Testis (tissue), 3 donors: ENCODE results near the gene PDK3. TPM values are rescaled to one million over a fixed set of nuclear protein-coding genes. Genes with fewer than 3 reads are reported as not detected.

Experiments
- DNase-seq: peaks from one replicate; pipeline ENCODE4 v3.0.0-alpha.2; 2019
- H3K27ac ChIP-seq, 2 donors: fragments of 200-600 bp; sonication (generic); one replicate each; pipeline ENCODE4 v1.5.1; 2019
- H3K27me3 ChIP-seq: fragments of 200-600 bp; sonication (generic); one replicate; pipeline ENCODE4 v1.5.1; 2019
- H3K36me3 ChIP-seq: fragments of 200-600 bp; sonication (generic); one replicate; pipeline ENCODE4 v1.5.1; 2017; ENCODE audit warnings: low read depth; ENCODE audit errors: missing control alignments
- H3K4me1 ChIP-seq: fragments of 200-600 bp; sonication (generic); one replicate; pipeline ENCODE4 v1.5.1; 2019
- H3K4me3 ChIP-seq, 2 donors: fragments of 200-600 bp; sonication (generic); one replicate each; pipeline ENCODE4 v1.5.1; 2017 to 2019
- H3K9me3 ChIP-seq: fragments of 200-600 bp; sonication (generic); one replicate; pipeline ENCODE4 v1.5.1; 2017
- CTCF ChIP-seq, 3 experiments: fragments of 450-650 bp in 2 of 3; fragments of 200-600 bp in 1 of 3; sonication (generic) in 1 of 3; IDR thresholded peaks; one replicate each; pipeline ENCODE4 v1.5.1; 2016 to 2019; ENCODE audit warnings: antibody characterized with exemption in 3 of 3, mild to moderate bottlenecking in 2 of 3, moderate library complexity in 1 of 3
- POLR2A ChIP-seq: fragments of 450-650 bp; IDR thresholded peaks from one replicate; pipeline ENCODE4 v1.6.1; 2017; ENCODE audit warnings: antibody characterized with exemption, mild to moderate bottlenecking, moderate library complexity
- WGBS, 2 donors: methylation state at CpG; one replicate each; pipeline ENCODE4 v1.1.5; 2018; 5-methylcytosine and 5-hydroxymethylcytosine counted together
- intact Hi-C: fragments of 100-400 bp; cut with DNase I; formaldehyde crosslinking; loops from one replicate; pipeline ENCODE4 v1.15.1; 2023; ENCODE audit warnings: low total_unique reads
- polyA plus RNA-seq: library from polyadenylated mRNA; stranded (reverse); fragments of 350-450 nt; fragmentation: Illumina TruSeq; extraction: RNeasy Lipid Tissue Mini Kit (QIAGEN cat#74804); gene quantifications from one replicate; pipeline ENCODE4 v1.2.3, GENCODE V29; 2014; ENCODE audit warnings: low read depth, low replicate concordance; ENCODE audit not compliant: insufficient read depth
- total RNA-seq, 2 donors: library from RNA; depleted of rRNA; stranded (reverse); fragments of >200 nt; gene quantifications; one replicate each; pipeline ENCODE4 v1.2.3, GENCODE V29; 2016

PDK3 gene
- total and polyA plus RNA-seq, 3 donors from 2014 or later = 28.1 to 74.8 (median 71.1) TPM

- WGBS, 2 donors = 40 to 58% methylated on average over 2 of the region's 2 CpGs
- Histone ChIP-seq H3K36me3 (no peaks in the 10 kb centered on the region), H3K9me3 (no peaks in the 10 kb centered on the region), H3K4me3 (no peak overlapping the region), H3K27me3 (no peaks in the 10 kb centered on the region), H3K4me1 (peaks cover 4% of the 10 kb centered on the region), H3K27ac (no peak overlapping the region)
- intact Hi-C loops = no loop called here
- TF ChIP-seq CTCF (IDR thresholded peaks at IDR 0.05) = no peak
- no peak for TF ChIP-seq POLR2A
- no peak for DNase-seq
These were observed 39.3 kb upstream of the PDK3 start for GRCh38 chrX:24425806-24426205.

DNA sequence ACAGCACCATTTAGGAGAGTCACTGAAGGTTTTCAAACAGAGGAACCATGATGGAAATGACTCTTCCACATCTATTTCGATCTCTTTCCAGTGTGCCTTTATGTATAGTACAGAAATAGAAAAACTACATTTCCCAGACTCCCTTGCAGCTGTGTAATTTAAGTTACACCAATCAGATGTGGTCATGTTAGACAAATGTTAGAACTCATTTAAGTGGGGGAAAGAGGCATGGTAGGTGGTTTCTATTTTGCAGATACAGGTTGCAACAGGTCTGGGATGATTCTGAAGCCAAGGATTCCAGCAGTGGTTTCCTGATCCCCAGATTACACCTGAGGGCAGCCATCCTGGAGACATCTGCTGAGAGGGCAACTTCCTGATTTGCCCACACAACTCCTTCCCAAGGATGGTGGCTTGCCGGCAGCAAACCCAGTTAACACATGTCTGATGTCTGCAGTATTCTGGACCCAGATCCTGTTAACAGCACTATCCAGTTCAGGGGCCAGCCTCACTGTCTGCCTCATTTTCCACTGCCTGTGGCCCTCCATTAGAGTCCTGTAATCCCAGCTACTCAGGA, 38.7 kb upstream of the PDK3 start:
- intact Hi-C loops = no loop called here
- Histone ChIP-seq H3K36me3 (no peaks in the 10 kb centered on the region), H3K27ac (peak overlapping the region in 1 of 2 donors; percentile 20), H3K4me1 (peaks cover 4% of the 10 kb centered on the region), H3K4me3 (no peak overlapping the region), H3K27me3 (no peaks in the 10 kb centered on the region), H3K9me3 (no peaks in the 10 kb centered on the region)
- no peak for DNase-seq
- TF ChIP-seq POLR2A (no peak), CTCF (IDR thresholded peaks at IDR 0.05) (no peak)
- 29 to 83% methylated on average over 1 to 2 of the region's 2 CpGs for WGBS, 2 donors

DNA sequence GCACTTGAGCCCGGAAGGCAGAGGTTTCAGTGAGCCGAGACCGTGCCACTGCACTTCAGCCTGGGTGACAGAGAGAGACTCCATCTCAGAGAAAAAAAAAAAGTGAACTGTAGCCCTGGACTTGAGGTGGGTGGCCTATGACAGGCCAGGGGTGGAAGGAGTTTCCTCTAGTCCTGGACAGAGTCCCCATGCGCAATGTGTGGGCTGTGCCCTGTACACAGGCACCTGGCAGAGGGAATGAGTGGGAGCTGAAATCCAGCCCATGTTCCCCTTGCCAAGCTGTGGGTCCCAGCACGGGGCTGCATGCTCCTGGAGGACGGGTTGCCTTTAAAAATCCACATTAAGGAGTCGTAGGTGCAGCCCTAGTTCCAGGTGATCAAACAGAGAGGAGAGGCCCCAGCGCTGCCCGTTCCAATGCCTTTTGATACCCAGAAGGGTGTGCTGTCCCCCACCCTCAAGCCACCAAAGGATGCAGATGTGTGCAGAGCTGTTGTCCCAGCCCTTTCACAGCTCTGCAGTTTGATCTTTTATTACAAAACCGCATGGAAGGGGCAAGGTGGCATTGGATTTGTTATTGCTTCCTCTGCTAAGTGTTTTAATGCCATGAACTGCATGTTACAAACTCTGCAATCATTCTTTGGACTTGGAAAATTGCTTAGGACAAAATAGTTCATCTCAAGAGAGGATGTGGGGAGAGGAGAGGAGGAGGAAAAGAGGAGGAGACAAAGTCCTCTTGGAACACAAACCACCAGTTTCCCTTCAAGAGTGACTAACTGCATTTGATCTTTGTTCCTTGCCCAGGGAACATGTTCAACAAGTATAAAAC, 38.0 kb upstream of the PDK3 start:
- Histone ChIP-seq H3K4me3 (no peak overlapping the region), H3K27ac (peak overlapping the region in 1 of 2 donors; percentile 45), H3K36me3 (no peaks in the 10 kb centered on the region), H3K9me3 (no peaks in the 10 kb centered on the region), H3K4me1 (peaks cover 4% of the 10 kb centered on the region), H3K27me3 (no peaks in the 10 kb centered on the region)
- intact Hi-C loops = no loop called here
- no peak for TF ChIP-seq POLR2A
- no peak for TF ChIP-seq CTCF (IDR thresholded peaks at IDR 0.05)
- 40 to 58% methylated on average over 1 to 9 of the region's 10 CpGs for WGBS, 2 donors
- DNase-seq = no peak

GRCh38 chrX:24427747-24428019, 37.4 kb upstream of the PDK3 start:
- intact Hi-C loops = no loop called here
- H3K36me3 ChIP-seq = no peaks in the 10 kb centered on the region
- no peaks in the 10 kb centered on the region for H3K9me3 ChIP-seq
- no peak overlapping the region for H3K4me3 ChIP-seq
- H3K4me1 ChIP-seq = peaks cover 4% of the 10 kb centered on the region
- no peak for TF ChIP-seq POLR2A
- TF ChIP-seq CTCF (IDR thresholded peaks at IDR 0.05) = no peak
- peak overlapping the region in 1 of 2 donors; percentile 45 for H3K27ac ChIP-seq
- no peaks in the 10 kb centered on the region for H3K27me3 ChIP-seq
- no peak for DNase-seq
- WGBS, 2 donors = 20 to 30% methylated on average over 1 of the region's 1 CpG

GRCh38 chrX:24428516-24428915, 36.6 kb upstream of the PDK3 start:
- DNase-seq = no peak
- H3K4me3 ChIP-seq = no peak overlapping the region
- TF ChIP-seq POLR2A (no peak), CTCF (IDR thresholded peaks at IDR 0.05) (no peak)
- WGBS, 2 donors = 88 to 98% methylated on average over 4 of the region's 4 CpGs
- peaks cover 4% of the 10 kb centered on the region for H3K4me1 ChIP-seq
- H3K27ac ChIP-seq = no peak overlapping the region
- intact Hi-C loops = no loop called here
- H3K36me3 ChIP-seq = no peaks in the 10 kb centered on the region
- H3K9me3 ChIP-seq = no peaks in the 10 kb centered on the region
- H3K27me3 ChIP-seq = no peaks in the 10 kb centered on the region
